C4-2B (cell line): Measurements from ENCODE around the gene SSBP2.

Experiments
- ZFX ChIP-seq: fragments of 450-650 bp; IDR thresholded peaks from 2 replicates; pipeline ENCODE4 v1.6.1; 2017
- TF ChIP-seq, protein P1 (sequence below): fragments of 450-650 bp; conservative IDR thresholded peaks from 2 replicates; pipeline ENCODE4 v1.5.1; 2017; ENCODE audit warnings: mild to moderate bottlenecking

DNA sequence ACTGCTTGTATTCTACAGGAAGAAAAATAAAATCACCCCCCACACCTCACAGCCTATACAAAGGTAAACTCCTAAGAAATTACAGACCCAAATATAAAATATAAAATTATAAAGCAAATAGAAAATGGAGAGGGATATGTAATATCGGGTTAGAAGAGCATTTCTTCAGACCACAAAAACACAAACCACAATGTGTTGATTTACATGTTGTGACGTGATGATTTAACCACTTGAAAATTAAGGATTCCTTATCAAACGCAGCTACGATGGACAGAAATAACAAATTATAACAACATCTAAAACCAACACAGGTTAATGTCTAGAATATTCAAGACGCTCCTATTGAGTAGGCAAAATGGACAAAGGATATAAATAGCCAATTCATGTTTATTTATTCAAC, 26.3 kb downstream of the SSBP2 start:
- TF ChIP-seq, protein P1, sequence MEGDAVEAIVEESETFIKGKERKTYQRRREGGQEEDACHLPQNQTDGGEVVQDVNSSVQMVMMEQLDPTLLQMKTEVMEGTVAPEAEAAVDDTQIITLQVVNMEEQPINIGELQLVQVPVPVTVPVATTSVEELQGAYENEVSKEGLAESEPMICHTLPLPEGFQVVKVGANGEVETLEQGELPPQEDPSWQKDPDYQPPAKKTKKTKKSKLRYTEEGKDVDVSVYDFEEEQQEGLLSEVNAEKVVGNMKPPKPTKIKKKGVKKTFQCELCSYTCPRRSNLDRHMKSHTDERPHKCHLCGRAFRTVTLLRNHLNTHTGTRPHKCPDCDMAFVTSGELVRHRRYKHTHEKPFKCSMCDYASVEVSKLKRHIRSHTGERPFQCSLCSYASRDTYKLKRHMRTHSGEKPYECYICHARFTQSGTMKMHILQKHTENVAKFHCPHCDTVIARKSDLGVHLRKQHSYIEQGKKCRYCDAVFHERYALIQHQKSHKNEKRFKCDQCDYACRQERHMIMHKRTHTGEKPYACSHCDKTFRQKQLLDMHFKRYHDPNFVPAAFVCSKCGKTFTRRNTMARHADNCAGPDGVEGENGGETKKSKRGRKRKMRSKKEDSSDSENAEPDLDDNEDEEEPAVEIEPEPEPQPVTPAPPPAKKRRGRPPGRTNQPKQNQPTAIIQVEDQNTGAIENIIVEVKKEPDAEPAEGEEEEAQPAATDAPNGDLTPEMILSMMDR = no peak
- no peak for TF ChIP-seq ZFX
